Mesenchymal stem cell (in vitro differentiated cells and primary cell): ENCODE data around the gene ECT2L.
A peak's percentile ranks its signal among the peaks of the same experiment; 100 is the strongest.

ENCODE experiments used
- DNase-seq: peaks from one replicate; pipeline ENCODE4 v3.0.0-alpha.2; 2013
- H2AFZ ChIP-seq: one replicate; pipeline ENCODE4 v1.6.1; 2013; ENCODE audit warnings: low read depth, mild to moderate bottlenecking, control low read depth, inconsistent platforms, low read length, moderate library complexity
- H2AK5ac ChIP-seq: 2 replicates; pipeline ENCODE4 v1.6.1; 2013; ENCODE audit warnings: low read length, moderate library complexity, mild to moderate bottlenecking, inconsistent platforms; ENCODE audit not compliant: severe bottlenecking
- H2BK120ac ChIP-seq: one replicate; pipeline ENCODE4 v1.6.1; 2013; ENCODE audit warnings: low read depth, mild to moderate bottlenecking, inconsistent platforms, low read length, moderate library complexity
- H2BK12ac ChIP-seq, 2 experiments: one replicate each; pipeline ENCODE4 v1.6.1; 2013; ENCODE audit warnings: inconsistent platforms in 2 of 2, low read length in 2 of 2, mild to moderate bottlenecking in 2 of 2, moderate library complexity in 2 of 2, control low read depth in 1 of 2
- H2BK15ac ChIP-seq: one replicate; pipeline ENCODE4 v1.6.1; 2013; ENCODE audit warnings: mild to moderate bottlenecking, low read depth, inconsistent platforms; ENCODE audit not compliant: poor library complexity, severe bottlenecking
- H2BK5ac ChIP-seq: 2 replicates; pipeline ENCODE4 v1.6.1; 2013; ENCODE audit warnings: low read depth, mild to moderate bottlenecking, low read length, control low read depth, inconsistent platforms; ENCODE audit not compliant: poor library complexity, severe bottlenecking
- H3K14ac ChIP-seq, 2 experiments: one replicate each; pipeline ENCODE4 v1.6.1; 2013; ENCODE audit warnings: inconsistent platforms in 2 of 2, low read length in 2 of 2, control low read depth in 1 of 2, mild to moderate bottlenecking in 1 of 2, moderate library complexity in 1 of 2
- H3K18ac ChIP-seq, 2 experiments: one replicate each; pipeline ENCODE4 v1.6.1; 2013; ENCODE audit warnings: inconsistent platforms in 2 of 2, low read length in 2 of 2, control low read depth in 1 of 2, low read depth in 1 of 2, mild to moderate bottlenecking in 1 of 2
- H3K23ac ChIP-seq, 2 experiments: one replicate each; pipeline ENCODE4 v1.6.1; 2013; ENCODE audit warnings: inconsistent platforms in 2 of 2, low read length in 2 of 2, mild to moderate bottlenecking in 2 of 2, moderate library complexity in 2 of 2, control low read depth in 1 of 2
- H3K27ac ChIP-seq: 2 replicates; pipeline ENCODE4 v1.5.1; 2013; ENCODE audit warnings: mild to moderate bottlenecking, moderate library complexity, low read length, control low read depth, inconsistent platforms; ENCODE audit not compliant: poor library complexity, severe bottlenecking
- H3K27me3 ChIP-seq, 2 experiments: 2 replicates each; pipeline versions ENCODE4 v1.6.1 to v1.7.0; 2013; ENCODE audit warnings: low read length in 2 of 2, mild to moderate bottlenecking in 2 of 2, moderate library complexity in 2 of 2, control low read depth in 1 of 2, inconsistent platforms in 1 of 2; ENCODE audit not compliant: control insufficient read depth in 1 of 2, insufficient read depth in 1 of 2
- H3K36me3 ChIP-seq, 2 experiments: 2 replicates each; pipeline versions ENCODE4 v1.6.1 to v1.7.0; 2013; ENCODE audit warnings: low read length in 2 of 2, control low read depth in 1 of 2, inconsistent platforms in 1 of 2, low read depth in 1 of 2, mild to moderate bottlenecking in 1 of 2; ENCODE audit not compliant: insufficient read depth in 2 of 2, control insufficient read depth in 1 of 2
- H3K4ac ChIP-seq, 2 experiments: one replicate each; pipeline ENCODE4 v1.6.1; 2013; ENCODE audit warnings: inconsistent platforms in 2 of 2, low read length in 2 of 2, mild to moderate bottlenecking in 2 of 2, moderate library complexity in 2 of 2, control low read depth in 1 of 2, low read depth in 1 of 2
- H3K4me1 ChIP-seq: 2 replicates; pipeline ENCODE4 v1.6.1; 2013; ENCODE audit warnings: low read depth, low read length, control low read depth; ENCODE audit not compliant: control insufficient read depth, insufficient read depth
- H3K4me2 ChIP-seq: 2 replicates; pipeline ENCODE4 v1.6.1; 2013; ENCODE audit warnings: low read length, mild to moderate bottlenecking, inconsistent platforms; ENCODE audit not compliant: poor library complexity, severe bottlenecking
- H3K4me3 ChIP-seq, 2 experiments: 2 replicates each; pipeline versions ENCODE4 v1.5.1 to v1.7.0; 2013; ENCODE audit warnings: low read length in 2 of 2, mild to moderate bottlenecking in 2 of 2, control low read depth in 1 of 2, low read depth in 1 of 2; ENCODE audit not compliant: insufficient read depth in 1 of 2
- H3K79me1 ChIP-seq: replicated peaks from 2 replicates; pipeline ENCODE4 v1.6.1; 2013; ENCODE audit warnings: mild to moderate bottlenecking, control low read depth, low read length, inconsistent platforms; ENCODE audit not compliant: poor library complexity, severe bottlenecking
- H3K9ac ChIP-seq: 2 replicates; pipeline ENCODE4 v1.7.0; 2013; ENCODE audit warnings: mild to moderate bottlenecking, low read length, moderate library complexity
- H3K9me3 ChIP-seq: 2 replicates; pipeline ENCODE4 v1.7.0; 2013; ENCODE audit warnings: mild to moderate bottlenecking, low read length; ENCODE audit not compliant: control insufficient read depth
- H4K8ac ChIP-seq: one replicate; pipeline ENCODE4 v1.6.1; 2013; ENCODE audit warnings: inconsistent platforms, mild to moderate bottlenecking, low read length, moderate library complexity
- H4K91ac ChIP-seq: one replicate; pipeline ENCODE4 v1.6.1; 2013; ENCODE audit warnings: mild to moderate bottlenecking, low read length, inconsistent platforms
- WGBS: methylation state at CpG from one replicate; pipeline ENCODE4 v1.1.7; 2013; ENCODE audit warnings: mixed read lengths; 5-methylcytosine and 5-hydroxymethylcytosine counted together

Gene ECT2L

GRCh38 chr6:138800377-138801150 is 4.7 kb downstream of the ECT2L start:
- Histone ChIP-seq H3K36me3 (peaks cover 0 to 2% of the 10 kb centered on the region in 2 experiments), H3K9me3 (no peaks in the 10 kb centered on the region), H3K27me3 (peaks cover 0 to 7% of the 10 kb centered on the region in 2 experiments), H3K79me1 (no peaks in the 10 kb centered on the region), H2AFZ (no peak overlapping the region), H4K8ac (peak overlapping the region; percentile 27), H3K14ac (no peak overlapping the region), H3K27ac (no peak overlapping the region), H3K4ac (no peak overlapping the region), H3K23ac (no peak overlapping the region), H2BK5ac (no peak overlapping the region), H2AK5ac (no peak overlapping the region), H3K9ac (no peak overlapping the region), H4K91ac (no peak overlapping the region), H3K4me2 (no peak overlapping the region), H2BK12ac (no peak overlapping the region), H3K4me3 (no peak overlapping the region), H3K4me1 (peaks cover 3% of the 10 kb centered on the region), H2BK120ac (no peak overlapping the region), H3K18ac (no peak overlapping the region), H2BK15ac (no peak overlapping the region)
- no peak for DNase-seq
- WGBS = 20% methylated on average over 1 of the region's 2 CpGs

- Histone ChIP-seq H2AK5ac (no peak overlapping the region), H3K9ac (peak overlapping the region; percentile 61), H4K91ac (no peak overlapping the region), H3K27me3 (no peaks in the 10 kb centered on the region), H2AFZ (no peak overlapping the region), H4K8ac (no peak overlapping the region), H3K36me3 (no peaks in the 10 kb centered on the region), H3K14ac (no peak overlapping the region), H3K4ac (no peak overlapping the region), H2BK120ac (no peak overlapping the region), H3K18ac (no peak overlapping the region), H3K4me2 (no peak overlapping the region), H3K4me1 (no peaks in the 10 kb centered on the region), H3K23ac (no peak overlapping the region), H3K9me3 (no peaks in the 10 kb centered on the region), H3K27ac (no peak overlapping the region), H2BK5ac (no peak overlapping the region), H3K4me3 (no peak overlapping the region), H2BK12ac (no peak overlapping the region), H2BK15ac (no peak overlapping the region), H3K79me1 (no peaks in the 10 kb centered on the region)
- 100% methylated on average over 2 of the region's 2 CpGs for WGBS
- DNase-seq = no peak
Measured at GRCh38 chr6:138803331-138803730, 7.4 kb downstream of the ECT2L start.

GRCh38 chr6:138803861-138804260 is 8.0 kb downstream of the ECT2L start:
- Histone ChIP-seq H3K9me3 (no peaks in the 10 kb centered on the region), H3K18ac (no peak overlapping the region), H4K8ac (no peak overlapping the region), H3K4me2 (no peak overlapping the region), H2BK120ac (no peak overlapping the region), H2BK12ac (no peak overlapping the region), H2BK15ac (no peak overlapping the region), H3K4me3 (no peak overlapping the region), H2BK5ac (no peak overlapping the region), H2AFZ (no peak overlapping the region), H4K91ac (no peak overlapping the region), H3K4ac (no peak overlapping the region), H2AK5ac (no peak overlapping the region), H3K14ac (no peak overlapping the region), H3K36me3 (no peaks in the 10 kb centered on the region), H3K79me1 (no peaks in the 10 kb centered on the region), H3K4me1 (no peaks in the 10 kb centered on the region), H3K27me3 (no peaks in the 10 kb centered on the region), H3K9ac (peak overlapping the region; percentile 61), H3K23ac (no peak overlapping the region), H3K27ac (no peak overlapping the region)
- DNase-seq = no peak
- no CpG with 5 or more reads among the region's 4 CpGs for WGBS

- H4K8ac ChIP-seq = no peak overlapping the region
- H3K18ac ChIP-seq = no peak overlapping the region
- no peak overlapping the region for H3K23ac ChIP-seq
- no peaks in the 10 kb centered on the region for H3K27me3 ChIP-seq
- no peak overlapping the region for H3K14ac ChIP-seq
- H2BK12ac ChIP-seq = no peak overlapping the region
- H3K4me2 ChIP-seq = no peak overlapping the region
- no peaks in the 10 kb centered on the region for H3K9me3 ChIP-seq
- no peak overlapping the region for H2BK5ac ChIP-seq
- H3K4me1 ChIP-seq = no peaks in the 10 kb centered on the region
- H3K9ac ChIP-seq = no peak overlapping the region
- WGBS = 87% methylated on average over 8 of the region's 9 CpGs
- no peak overlapping the region for H2BK15ac ChIP-seq
- no peak overlapping the region for H2AFZ ChIP-seq
- H4K91ac ChIP-seq = no peak overlapping the region
- H2BK120ac ChIP-seq = no peak overlapping the region
- H3K4me3 ChIP-seq = no peak overlapping the region
- H3K36me3 ChIP-seq = no peaks in the 10 kb centered on the region
- no peaks in the 10 kb centered on the region for H3K79me1 ChIP-seq
- no peak overlapping the region for H3K4ac ChIP-seq
- H3K27ac ChIP-seq = no peak overlapping the region
- DNase-seq = peak; percentile 38
- H2AK5ac ChIP-seq = no peak overlapping the region
Measured at GRCh38 chr6:138805016-138805765, 9.3 kb downstream of the ECT2L start.
